ENCODE results near the gene PAEP.
"Not testable (repeated sequence)": the region's sequence is repeated elsewhere in the genome, so short reads cannot be mapped to it uniquely, and the experiment has no call there.

PAEP gene

DNA sequence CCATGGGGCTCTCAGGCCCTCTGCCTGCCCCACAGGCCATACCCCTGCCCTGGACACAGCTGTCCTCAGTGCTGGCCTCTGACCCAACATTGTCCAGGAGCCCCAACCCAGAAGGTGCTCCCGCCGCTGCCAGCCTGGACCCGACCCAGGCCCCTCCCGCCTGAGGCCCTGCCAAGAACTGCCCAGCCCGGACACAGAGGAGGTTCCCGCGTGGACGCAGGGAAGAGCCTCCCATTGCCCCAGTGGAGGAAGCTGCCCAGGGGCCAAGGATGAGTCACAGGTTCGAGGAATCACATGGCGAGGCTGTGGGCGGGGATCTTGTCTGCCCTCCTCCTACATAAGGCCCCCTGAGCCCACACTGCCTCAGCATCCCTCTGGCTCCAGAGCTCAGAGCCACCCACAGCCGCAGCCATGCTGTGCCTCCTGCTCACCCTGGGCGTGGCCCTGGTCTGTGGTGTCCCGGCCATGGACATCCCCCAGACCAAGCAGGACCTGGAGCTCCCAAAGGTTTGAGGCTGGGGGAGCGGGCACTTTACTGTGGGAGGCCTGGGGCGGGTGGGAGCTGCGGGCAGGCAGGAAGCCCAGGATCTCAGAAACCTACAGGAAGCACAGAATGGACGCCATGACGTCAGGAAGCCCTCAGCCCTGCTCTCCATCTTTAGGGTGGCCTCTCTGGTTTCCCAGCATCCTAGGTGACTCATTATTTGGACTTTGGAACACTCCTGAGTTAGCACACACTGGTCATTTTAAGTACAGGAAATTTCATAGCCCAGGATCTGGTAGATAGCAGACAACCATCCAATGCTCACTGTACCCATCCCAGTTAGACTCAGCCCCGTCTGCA, at the start of gene PAEP:
PAEP (plus strand) TSS at position 366 of the 844 bp plus-strand sequence.
- DNase-seq (ENCODE audit: extremely low read depth, low read depth): no peak
- TF ChIP-seq, protein P1, sequence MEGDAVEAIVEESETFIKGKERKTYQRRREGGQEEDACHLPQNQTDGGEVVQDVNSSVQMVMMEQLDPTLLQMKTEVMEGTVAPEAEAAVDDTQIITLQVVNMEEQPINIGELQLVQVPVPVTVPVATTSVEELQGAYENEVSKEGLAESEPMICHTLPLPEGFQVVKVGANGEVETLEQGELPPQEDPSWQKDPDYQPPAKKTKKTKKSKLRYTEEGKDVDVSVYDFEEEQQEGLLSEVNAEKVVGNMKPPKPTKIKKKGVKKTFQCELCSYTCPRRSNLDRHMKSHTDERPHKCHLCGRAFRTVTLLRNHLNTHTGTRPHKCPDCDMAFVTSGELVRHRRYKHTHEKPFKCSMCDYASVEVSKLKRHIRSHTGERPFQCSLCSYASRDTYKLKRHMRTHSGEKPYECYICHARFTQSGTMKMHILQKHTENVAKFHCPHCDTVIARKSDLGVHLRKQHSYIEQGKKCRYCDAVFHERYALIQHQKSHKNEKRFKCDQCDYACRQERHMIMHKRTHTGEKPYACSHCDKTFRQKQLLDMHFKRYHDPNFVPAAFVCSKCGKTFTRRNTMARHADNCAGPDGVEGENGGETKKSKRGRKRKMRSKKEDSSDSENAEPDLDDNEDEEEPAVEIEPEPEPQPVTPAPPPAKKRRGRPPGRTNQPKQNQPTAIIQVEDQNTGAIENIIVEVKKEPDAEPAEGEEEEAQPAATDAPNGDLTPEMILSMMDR (IDR thresholded peaks at IDR 0.05; ENCODE audit: low read depth, low read length): no peak

DNA sequence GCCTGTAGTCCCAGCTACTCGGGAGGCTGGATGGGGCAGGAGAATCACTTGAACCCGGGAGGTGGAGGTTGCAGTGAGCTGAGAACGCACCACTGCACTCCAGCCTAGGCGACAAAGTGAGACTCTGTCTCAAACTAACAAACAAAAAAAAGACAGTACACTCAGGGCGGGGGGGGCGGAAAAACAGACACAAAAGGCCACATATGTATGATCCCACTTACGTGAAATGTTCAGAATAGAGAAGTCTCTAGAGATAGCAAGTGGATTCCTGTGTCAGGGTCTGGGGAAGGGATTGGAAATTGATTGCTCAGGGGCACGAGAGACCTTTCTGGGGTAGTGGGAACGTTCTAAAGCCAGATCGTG, 49.3 kb upstream of the PAEP start:
- TF ChIP-seq, protein P1 (IDR thresholded peaks at IDR 0.05; ENCODE audit: low read depth, low read length): no peak
- no peak for DNase-seq (ENCODE audit: extremely low read depth, low read depth)

DNA sequence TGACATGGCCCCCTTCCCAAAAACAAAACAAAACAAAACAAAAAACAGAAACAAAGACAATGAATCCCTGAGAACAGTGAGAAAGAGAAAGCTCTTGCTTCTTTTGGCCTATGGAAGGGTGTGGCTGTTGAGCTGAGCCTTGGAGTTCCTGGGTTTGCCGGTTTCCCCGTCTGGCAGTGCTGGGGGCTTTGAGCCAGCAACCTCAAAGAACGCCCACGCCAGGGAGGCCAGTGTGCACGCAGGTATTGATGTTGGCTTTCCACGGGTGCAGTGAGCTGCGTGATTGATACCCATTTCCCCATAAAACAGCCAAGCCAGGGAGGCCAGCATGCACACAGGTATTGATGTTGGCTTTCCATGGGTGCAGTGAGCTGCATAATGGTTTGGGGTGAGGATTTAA, 48.7 kb upstream of the PAEP start:
- no peak for DNase-seq (ENCODE audit: extremely low read depth, low read depth)
- TF ChIP-seq, protein P1 (IDR thresholded peaks at IDR 0.05; ENCODE audit: low read depth, low read length): no peak

DNA sequence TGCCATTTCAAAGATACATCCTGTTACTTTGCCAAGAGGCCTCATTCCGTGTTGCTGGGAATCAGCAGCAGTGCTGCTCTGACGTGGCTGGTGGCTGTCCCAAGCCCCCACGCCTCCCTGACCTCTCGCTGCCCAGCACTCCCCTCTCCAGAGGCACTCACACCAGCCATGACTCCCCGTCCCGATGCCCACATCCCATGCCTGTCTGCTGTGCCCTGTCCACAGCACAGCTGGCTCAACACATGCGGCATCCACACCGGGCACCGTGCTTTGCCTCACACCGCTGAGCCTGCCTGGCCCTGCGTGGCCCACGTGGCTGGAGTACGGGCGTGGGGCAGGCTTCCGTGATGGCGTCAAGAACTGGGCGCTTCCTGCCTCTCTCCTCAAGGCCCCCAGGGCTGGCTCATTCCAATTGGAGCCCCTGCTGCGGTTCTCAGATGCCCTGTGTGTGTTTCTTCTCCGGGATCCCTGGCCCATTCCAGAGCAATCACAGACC, 48.2 kb upstream of the PAEP start:
- TF ChIP-seq, protein P1 (IDR thresholded peaks at IDR 0.05; ENCODE audit: low read depth, low read length): no peak
- no peak for DNase-seq (ENCODE audit: extremely low read depth, low read depth)

DNA sequence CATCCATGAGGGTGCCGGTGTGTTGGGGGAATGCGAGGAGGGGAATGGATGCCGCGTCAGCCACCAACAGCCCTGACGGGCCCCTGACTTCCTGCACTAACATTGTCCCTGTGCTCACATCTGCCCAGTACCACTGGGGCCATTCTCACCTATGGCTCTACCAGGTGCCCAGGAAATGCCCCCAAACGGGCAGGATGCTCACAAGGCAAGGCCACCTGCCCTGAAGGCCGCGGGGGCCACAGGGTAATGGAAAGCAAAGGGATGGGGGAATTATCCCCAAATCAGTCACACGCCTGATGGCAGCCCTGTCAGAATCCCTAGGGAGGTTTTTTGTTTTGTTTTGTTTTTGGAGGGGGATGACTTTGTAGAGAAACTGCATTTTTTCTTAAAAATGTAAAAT, 47.6 kb upstream of the PAEP start:
- not testable (repeated sequence) for DNase-seq (ENCODE audit: extremely low read depth, low read depth)

DNA sequence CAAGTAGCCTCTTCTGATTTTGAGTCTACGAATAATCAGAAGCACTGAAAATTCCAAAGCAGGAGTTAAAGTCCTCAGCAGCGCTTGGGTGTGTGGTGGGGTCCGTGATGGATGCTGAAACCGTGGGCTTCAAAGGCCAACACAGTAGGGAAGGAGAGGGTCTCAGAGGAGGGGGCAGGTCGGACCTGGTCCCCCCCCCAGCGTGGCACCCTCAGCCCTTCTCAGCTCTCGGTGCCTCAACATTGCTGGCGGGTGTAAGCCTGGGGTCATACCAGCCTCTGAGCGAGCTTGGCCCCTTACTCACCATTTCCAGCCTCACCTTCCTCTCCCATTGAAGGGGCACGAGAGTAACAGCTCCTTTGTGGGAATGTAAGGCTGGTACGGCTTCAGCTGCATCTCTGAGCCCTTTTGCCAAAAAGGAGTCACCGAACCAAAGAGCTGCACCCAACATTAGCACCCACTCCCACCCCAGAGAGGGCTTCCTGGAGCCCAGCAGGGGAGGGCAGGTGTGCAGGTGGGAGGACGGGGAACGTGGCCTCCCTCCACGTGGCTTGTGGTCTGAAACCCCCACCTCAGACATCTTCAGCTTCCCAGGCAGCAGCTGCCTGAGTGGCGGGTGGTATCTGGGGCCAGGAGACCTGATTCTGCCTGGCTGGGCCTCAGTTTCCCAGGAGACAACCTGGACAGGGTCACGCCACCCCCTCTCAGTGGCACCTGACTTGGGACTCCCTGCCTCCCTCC, 47.0 kb upstream of the PAEP start:
- TF ChIP-seq, protein P1 (IDR thresholded peaks at IDR 0.05; ENCODE audit: low read depth, low read length): no peak
- DNase-seq (ENCODE audit: extremely low read depth, low read depth): no peak

DNA sequence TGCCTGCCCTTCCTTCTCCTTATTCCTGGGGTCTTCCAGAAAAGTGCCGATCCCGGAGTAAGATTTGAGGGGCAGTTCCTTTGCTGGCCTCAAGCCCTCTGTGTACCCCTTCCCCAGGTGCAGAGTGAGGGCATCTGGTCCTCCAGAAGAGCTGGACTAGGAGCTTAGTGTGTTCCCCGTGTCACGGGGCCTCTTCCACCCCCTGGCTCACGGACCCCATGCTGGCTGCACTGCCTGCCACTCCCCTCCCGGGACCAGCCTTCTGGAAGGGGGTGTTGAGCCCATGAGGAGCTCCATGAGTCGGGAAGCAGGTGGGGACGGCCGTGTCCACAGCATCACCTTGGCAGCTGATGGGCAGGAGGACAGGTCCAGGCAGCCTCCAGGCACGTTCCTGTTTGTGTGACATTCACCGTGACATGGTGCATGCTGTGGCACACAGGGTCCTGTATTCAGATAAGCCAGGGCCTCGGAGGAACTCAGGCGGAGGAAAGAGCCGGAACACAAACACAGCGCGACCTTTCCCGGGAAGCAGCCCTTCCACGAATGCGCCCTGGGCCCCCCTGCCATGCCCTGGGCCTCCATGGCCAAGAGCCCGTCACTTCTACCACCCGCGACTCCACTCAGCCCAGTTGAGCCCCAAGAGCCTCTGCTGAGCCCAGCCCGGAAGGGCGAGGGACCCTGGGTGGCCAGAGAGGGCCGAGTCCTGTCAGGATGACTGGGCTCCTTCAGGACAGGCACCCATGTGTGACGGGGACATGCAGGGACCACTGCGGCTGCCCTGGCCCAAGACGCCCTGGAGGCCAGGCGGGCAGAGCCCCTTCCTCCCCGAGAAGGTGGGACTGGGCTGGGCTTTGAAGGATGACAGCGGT, 46.2 kb upstream of the PAEP start:
- TF ChIP-seq, protein P1 (IDR thresholded peaks at IDR 0.05; ENCODE audit: low read depth, low read length): no peak
- DNase-seq (ENCODE audit: extremely low read depth, low read depth): no peak

Data from AG09319 (cell line).